EH (cell line): ENCODE results near the gene EDC4.

Experiments used
- DNase-seq: peaks from one replicate; pipeline ENCODE4 v3.0.0-alpha.2; 2015; ENCODE audit warnings: low read depth

Gene EDC4

DNA sequence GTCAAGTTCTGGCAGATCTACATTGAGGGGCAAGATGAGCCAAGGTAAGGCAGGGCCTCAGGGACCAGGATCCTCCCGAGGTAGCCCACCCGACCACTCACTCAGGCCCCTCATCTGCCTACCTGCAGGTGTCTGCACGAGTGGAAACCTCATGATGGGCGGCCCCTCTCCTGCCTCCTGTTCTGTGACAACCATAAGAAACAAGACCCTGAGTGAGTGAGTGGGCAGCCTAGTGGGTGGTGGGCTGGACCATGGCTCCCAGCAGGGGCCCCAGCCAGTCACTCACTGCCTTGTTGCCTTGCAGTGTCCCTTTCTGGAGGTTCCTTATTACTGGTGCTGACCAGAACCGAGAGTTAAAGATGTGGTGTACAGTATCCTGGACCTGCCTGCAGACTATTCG lies 5.4 kb downstream of the EDC4 start:
- no peak for DNase-seq

DNA sequence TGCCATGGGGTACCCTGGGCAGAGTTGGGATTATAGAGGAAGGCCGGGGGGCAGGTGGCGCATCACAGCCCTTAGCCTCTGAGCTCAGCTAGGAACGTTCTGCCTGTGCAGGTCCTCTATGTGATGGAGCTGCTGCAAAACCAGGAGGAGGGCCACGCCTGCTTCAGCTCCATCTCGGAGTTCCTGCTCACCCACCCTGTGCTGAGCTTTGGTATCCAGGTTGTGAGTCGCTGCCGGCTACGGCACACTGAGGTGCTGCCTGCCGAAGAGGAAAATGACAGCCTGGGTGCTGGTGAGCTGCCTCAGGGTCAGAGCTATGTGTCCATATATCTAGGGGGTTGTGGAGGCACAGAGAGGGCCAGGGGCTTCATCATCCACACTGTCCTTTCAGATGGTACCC lies 6.0 kb downstream of the EDC4 start:
- no peak for DNase-seq

DNA sequence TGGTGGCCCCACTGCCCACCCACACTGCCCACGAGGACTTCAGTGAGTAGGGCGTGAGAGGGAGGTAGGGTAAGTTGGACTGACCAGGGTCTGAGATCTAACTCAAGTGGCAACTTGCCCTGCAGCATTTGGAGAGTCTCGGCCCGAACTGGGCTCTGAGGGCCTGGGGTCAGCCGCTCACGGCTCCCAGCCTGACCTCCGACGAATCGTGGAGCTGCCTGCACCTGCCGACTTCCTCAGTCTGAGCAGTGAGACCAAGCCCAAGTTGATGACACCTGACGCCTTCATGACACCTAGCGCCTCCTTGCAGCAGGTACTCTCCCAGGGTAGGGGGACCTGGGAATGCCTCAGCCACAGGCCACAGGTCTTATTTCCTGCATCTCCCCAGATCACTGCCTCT lies 6.6 kb downstream of the EDC4 start:
- DNase-seq, result no peak

DNA sequence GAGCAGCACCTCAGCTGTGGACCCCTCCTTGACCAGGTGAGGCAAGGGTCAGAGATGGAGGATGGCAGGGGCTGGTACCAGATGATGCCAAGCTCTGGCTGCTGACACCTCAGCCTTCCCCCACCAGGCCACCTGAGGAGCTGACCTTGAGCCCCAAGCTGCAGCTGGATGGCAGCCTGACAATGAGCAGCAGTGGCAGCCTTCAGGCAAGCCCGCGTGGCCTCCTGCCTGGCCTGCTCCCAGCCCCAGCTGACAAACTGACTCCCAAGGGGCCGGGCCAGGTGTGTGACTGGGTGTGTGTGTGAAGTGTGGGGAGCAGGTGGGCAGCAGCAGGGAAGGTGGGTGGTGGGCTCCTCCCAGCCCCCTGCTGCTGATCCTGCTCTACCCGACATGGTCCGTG lies 7.1 kb downstream of the EDC4 start:
- DNase-seq, result no peak

DNA sequence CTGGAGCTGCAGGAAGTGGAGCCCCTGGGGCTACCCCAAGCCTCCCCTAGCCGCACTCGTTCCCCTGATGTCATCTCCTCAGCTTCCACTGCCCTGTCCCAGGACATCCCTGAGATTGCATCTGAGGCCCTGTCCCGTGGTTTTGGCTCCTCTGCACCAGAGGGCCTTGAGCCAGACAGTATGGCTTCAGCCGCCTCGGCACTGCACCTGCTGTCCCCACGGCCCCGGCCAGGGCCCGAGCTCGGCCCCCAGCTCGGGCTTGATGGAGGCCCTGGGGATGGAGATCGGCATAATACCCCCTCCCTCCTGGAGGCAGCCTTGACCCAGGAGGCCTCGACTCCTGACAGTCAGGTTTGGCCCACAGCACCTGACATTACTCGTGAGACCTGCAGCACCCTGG lies 7.7 kb downstream of the EDC4 start:
- no peak for DNase-seq

DNA sequence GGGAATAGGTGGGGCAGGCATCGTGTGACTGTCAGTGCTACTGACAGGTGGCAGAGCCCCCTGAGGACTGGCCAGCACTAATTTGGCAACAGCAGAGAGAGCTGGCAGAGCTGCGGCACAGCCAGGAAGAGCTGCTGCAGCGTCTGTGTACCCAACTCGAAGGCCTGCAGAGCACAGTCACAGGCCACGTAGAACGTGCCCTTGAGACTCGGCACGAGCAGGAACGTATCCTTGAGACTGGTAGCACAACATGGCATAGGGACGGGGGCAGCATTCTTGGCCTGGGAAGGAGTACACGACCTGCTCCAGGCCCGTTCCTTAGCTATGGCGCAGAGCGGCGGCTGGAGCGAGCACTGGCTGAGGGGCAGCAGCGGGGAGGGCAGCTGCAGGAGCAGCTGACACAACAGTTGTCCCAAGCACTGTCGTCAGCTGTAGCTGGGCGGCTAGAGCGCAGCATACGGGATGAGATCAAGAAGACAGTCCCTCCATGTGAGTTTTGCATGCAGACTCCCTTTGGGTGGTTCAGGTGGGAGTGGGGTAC lies 8.8 kb downstream of the EDC4 start:
- no peak for DNase-seq

DNA sequence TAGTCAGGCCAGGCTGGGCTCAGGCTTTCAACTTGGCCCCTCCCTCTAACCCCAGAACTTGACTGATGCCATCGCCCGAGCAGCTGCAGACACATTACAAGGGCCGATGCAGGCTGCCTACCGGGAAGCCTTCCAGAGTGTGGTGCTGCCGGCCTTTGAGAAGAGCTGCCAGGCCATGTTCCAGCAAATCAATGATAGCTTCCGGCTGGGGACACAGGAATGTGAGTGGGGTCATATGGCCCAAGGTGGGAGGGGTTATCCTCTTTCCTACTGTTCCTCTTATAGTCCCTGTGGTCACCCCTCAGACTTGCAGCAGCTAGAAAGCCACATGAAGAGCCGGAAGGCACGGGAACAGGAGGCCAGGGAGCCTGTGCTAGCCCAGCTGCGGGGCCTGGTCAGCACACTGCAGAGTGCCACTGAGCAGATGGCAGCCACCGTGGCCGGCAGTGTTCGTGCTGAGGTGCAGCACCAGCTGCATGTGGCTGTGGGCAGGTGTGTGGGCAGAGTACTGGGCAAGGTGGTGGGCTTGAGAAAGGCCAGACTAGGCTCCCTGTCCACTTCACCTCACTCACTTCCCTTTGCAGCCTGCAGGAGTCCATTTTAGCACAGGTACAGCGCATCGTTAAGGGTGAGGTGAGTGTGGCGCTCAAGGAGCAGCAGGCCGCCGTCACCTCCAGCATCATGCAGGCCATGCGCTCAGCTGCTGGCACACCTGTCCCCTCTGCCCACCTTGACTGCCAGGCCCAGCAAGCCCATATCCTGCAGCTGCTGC lies 9.7 kb downstream of the EDC4 start:
- DNase-seq, result peak; percentile 16

DNA sequence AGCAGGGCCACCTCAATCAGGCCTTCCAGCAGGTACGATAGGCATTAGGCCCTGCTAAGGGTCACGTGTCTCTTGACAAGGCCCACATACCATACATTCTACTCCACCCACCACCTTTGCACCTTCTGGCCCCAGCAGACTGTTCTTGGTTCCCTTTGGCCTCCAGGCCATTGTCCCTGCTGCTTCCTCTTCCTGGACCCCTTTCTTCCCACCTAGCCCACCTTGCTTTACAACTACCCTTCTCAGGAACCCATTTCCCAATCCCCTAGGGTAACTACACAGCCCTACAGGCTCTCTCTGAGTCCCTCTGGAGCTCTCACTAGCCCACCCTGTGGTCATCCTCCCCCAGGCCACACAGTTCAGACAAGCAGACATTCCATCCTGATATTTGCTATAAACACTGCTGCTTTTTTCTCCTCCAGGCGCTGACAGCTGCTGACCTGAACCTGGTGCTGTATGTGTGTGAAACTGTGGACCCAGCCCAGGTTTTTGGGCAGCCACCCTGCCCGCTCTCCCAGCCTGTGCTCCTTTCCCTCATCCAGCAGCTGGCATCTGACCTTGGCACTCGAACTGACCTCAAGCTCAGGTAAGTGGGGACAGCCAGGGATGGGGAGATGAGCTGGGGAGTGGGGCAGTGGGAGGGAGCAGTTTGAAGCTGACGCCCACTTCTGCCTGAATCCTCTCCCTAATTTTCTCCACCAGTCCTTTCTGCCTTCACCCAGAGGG lies 10.5 kb downstream of the EDC4 start:
- DNase-seq, result no peak

DNA sequence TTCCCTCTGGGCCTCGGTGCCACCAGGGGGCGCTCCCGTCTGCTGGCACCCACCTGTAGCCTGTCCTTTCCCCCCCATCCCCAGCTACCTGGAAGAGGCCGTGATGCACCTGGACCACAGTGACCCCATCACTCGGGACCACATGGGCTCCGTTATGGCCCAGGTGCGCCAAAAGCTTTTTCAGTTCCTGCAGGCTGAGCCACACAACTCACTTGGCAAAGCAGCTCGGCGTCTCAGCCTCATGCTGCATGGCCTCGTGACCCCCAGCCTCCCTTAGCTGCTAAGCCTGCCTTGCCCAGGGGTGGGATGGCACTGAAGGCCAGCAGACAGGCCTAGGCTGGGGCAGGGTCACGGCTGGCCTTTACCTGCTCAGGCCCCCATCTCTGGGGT lies 11.0 kb downstream of the EDC4 start:
- DNase-seq, result peak; percentile 48

DNA sequence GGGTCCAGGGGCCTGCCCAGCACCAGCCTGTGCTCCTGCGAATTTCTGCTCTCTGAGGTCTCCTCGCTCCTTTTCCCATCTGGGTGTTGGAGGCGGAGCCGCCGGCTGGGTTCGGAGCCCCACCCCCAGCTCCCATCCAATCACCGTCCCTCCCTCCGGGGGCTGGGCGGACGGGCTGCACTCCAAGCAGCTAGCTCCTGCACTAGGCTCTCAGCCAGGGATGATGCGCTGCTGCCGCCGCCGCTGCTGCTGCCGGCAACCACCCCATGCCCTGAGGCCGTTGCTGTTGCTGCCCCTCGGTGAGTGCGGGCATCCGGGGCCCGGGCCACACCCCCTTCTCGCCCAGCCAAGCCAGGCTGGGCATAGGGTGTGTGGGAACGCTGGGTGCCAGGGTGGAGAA lies 11.8 kb downstream of the EDC4 start, which contains the start of gene NRN1L:
Gene NRN1L (plus strand): TSS at position 202 of the 400 bp plus-strand sequence. CDS start 19 bp downstream, at position 221.
- peak; percentile 94 for DNase-seq

DNA sequence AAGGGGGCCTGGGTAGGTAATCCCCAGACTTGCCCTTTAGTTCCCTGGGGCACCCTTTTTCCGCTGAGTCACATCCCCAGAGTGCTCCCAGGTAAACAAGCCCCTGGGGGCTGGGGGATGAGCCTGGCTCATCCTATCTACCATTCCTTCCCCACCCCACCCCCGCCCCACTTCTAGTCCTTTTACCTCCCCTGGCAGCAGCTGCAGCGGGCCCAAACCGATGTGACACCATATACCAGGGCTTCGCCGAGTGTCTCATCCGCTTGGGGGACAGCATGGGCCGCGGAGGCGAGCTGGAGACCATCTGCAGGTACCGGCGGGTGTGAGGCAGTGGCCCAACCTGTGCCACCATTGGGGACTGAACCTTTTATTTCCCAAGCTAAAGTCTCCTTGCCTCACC lies 12.7 kb downstream of the EDC4 start:
- no peak for DNase-seq

DNA sequence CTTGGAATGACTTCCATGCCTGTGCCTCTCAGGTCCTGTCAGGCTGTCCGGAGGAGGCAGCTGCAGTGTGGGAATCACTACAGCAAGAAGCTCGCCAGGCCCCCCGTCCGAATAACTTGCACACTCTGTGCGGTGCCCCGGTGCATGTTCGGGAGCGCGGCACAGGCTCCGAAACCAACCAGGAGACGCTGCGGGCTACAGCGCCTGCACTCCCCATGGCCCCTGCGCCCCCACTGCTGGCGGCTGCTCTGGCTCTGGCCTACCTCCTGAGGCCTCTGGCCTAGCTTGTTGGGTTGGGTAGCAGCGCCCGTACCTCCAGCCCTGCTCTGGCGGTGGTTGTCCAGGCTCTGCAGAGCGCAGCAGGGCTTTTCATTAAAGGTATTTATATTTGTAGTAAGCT lies 13.1 kb downstream of the EDC4 start:
- no peak for DNase-seq

DNA sequence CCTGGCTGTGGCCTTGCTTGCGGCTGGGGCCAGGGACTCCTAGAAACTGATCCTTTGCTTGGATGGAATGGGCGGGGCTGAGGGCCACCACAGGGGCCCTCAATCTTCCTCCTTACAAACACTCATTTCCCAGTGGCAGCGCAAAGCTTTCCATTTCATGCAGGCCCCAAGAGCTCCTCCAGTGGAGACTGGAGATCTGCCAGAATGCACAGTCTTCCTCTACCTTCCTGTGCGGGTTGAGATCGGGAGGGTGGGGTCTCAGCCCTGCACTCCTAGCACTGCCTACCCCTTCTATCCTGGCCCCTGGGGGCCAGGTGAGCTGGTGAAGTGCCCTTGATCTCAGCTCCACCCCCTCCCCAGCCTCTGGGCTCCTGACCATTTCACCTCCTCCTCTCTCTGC lies 13.5 kb downstream of the EDC4 start:
- no peak for DNase-seq

DNA sequence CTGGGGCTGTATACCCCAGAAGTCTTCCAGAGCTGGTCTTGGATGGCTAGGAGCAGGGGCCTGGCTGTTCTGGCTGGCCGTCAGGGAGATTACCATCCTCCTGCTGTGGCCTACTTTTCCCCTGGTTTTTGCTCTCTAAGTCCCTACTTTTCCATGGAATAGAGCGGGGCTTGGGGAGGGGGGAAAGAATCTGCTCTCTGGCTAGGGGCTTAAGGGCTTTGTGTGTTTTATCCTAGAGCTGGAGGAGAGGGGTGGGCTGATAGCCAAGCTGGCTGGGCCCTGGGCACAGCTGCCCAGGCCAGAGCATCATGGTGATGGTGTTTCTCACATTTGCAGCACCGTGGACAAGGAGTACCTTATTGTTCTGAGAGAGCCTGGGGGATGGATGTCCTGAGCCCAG lies 15.5 kb downstream of the EDC4 start:
- DNase-seq, result no peak

DNA sequence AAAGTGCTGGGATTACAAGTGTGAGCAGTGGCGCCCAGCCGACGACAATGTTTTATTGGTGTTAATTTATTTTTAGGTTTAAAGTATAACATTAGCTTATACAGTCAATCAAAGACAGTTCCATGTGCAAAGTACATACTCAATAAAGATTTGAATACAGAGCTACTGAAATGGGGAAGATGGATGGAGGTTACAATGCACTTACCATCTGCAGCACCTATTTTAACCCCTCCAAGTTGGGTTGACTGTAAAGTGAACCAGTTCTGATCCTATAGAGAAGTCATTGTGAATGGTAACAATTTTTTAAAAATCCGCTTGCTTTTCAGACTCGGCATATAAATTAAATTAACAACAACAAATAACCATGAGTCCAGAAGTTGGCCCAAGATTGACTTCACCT lies 19.5 kb downstream of the EDC4 start:
- DNase-seq, result no peak

DNA sequence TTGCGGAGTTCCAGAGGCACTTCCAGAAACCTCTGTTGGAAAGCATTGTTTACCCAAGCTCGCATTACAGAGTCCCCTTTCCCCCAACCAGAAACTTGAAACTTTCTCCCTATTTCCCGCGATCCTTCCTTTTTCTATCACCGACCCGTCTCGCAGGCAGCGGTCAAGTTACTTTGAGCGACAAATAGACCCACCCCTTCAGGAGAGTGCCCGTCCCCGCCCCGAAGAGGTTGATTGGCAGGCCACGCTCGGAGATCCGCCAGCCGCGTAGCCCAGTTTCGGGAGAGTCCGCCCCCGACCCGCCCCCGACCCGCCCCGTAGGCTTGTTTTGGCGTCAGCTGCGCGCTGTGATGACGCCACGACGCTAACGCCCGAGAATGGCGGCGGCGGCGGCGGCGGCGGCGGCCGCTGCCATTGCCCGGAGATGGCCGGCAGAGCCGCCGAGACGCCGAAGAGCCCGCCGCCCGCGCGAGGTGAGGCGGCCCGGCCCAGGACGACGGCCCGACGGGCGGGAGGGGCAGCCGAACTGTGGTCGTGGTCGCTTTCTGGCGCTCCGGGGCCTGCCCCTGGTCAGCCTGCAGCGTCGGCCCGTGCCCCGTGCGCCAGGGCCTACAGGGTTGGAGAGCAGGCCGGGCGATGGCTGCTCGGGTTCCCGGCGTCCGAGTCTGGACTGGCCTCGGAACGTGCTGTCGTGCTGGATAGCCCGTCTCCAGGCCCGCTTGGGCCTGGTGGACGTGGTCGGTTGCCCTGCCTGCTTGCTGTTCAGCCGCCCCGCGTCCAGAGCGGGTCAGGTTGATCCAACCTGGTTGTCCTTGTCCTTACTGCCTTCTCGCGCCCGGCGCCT lies 20.3 kb downstream of the EDC4 start, which contains the start of gene PSKH1:
Gene PSKH1 (plus strand): TSS at position 356 of the 844 bp plus-strand sequence. CDS start 15,496 bp downstream, outside the sequence.
- peak; percentile 96 for DNase-seq

DNA sequence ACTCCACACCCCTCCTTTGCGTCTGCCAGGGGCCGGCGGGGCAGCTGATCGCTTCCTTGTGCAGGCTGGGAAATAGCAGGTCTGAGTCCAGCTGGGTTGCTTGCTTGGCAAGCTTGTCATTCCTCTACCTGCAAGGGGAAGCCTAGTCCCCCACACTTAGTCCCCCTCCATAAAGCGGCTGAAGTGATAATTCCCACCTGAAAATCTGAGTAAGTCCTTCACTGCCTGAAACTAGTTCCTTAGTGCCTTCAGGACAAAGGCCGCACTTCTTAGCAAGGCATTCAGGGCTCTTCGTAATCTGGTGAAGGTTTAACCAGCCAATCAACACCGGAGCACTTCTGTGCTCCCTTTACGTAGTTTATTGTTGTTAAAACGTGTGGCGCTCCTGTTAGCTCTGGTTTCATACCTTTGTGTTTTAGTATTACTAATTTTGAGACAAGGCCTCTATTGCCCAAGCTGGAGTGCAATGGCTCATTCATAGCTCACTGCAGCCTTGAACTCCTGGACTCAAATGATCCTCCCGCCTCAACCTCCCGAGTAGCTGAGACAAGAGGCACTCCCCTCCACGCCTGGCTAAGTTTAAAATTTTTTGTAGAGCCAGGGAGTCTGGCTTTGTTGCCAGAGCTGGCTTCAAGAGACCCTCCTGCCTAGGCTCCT lies 21.0 kb downstream of the EDC4 start:
- peak; percentile 23 for DNase-seq

DNA sequence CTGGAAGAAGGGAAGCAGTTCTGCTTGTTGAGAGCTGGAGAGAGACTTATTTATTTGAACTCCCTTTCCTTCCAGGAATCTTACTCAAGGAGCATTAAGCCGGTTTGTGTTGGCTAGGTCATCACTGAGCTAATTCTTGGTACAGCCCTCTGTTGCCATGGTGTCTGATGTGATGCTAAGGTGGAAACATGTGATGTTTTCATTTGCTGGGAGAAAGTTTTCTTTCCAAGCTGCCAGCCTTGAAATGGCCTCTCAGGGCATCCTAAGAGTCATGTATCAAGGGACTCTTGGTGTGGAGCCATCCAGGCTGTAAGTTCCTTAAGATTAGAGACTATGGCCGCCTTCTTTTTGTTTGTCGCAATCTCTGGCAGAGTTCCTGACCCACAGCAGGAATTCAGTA lies 24.4 kb downstream of the EDC4 start:
- DNase-seq, result peak; percentile 6

DNA sequence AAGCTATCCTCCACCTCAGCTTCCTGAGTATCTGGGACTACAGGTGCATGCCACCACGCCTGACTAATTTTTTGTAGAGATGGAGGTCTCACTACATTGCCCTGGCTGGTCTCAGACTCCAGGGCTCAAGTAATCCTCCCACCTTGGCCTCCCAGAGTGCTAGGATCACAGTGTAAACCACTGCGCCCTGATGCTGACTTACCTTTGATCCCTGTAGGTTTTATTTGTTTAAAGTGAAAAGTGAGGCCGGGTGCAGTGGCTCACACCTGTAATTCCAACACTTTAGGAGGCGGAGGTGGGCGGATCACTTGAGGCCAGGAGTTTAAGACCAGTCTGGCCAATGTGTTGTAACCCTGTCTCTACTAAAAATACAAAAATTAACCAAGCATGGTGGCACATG lies 28.9 kb downstream of the EDC4 start:
- no peak for DNase-seq

DNA sequence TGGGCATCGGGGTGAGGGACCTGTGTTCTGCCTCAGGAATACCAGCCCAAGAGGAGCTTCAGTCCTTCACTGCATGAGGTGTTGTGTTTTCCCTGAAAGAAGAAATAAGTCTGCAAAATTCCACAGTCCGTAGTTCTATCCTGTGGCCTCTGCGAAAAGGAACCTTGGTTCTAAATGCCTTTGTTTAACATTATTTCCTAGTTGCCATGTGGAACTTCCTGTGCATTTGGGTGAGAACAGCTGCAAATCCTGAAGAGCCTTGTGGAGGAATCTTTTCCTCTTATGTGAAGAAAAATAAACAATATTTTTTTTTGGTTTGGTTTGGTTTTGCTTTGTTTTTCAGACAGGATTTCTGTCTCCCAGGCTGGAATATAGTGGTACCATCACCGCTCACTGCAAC lies 30.0 kb downstream of the EDC4 start:
- no peak for DNase-seq

DNA sequence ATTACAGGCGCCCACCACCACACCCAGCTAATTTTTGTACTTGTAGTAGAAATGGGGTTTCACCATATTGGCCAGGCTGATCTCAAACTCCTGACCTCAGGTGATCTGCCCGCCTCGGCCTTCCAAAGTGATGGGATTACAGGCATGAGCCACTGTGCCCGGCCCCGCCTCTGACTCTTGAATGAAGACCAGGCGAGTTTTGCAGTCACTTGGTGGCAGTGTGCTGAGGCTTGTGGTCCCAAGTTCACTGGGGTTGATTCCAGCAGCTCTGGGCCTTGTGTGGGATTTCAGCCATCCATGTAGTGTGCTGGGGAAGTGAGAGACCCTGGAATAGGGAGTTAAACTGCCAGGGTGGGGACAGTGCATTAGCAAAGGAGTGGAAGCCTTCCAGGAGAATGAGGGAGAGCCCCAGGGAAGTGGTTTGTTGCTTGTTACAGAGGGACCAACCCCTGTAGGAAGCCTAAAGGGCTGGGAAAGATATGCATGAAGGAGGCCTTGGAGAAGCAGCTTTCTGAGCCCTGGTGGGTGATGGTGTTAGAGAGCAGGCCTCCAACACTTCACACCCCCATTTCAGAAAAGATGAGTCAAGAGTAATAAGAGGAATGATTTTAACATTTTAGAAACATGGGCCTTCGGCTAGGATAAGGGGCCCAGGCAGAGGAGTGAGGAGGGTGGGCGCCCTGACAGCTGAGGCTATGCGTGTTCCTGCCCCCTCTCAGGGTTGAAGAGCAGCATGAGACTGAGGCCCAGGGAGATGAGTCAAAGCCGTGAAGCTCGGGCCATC lies 34.7 kb downstream of the EDC4 start:
- DNase-seq, result no peak
